SIG-M5 (cell line): ENCODE results near the gene CALHM2.

Source experiments
- DNase-seq: peaks from one replicate; lab custom pipeline; 2025; lab: John Stamatoyannopoulos, UW

The CALHM2 gene

DNA sequence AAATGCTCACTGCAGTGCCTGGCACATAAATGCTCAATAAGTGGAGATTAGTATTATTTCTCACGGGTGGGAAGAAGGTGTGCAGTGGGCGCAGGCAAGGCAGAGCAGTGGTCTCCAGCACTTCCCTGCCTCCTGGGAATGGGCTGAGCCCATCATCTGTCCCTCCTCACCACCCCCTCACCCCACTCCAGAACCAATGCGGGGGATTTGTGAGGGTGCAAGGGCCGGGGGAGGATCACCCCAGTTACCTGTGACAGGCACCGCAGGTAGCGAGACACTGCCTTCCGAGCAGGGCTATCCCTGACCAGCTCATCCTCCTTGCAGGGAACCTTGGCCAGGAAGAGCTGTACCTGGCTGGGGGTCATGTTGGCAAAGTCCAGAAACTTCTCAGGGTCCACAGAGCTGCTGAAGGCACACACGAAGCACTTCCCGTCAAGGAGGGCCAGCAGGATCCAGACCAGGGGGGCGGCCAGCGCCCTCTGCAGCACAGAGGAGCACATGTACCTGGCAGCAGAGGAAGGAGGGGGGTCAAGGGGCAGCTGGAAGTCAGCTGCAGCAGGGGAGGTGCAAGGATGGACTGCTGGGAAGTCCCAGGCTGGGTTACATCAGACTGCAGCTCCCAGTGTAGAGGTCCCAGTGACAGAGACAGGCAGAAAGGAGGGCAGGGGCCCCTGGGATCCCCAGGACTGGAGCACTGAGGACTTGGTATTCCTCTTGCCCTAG is 24.0 kb upstream of the CALHM2 start:
- DNase-seq, result no peak

DNA sequence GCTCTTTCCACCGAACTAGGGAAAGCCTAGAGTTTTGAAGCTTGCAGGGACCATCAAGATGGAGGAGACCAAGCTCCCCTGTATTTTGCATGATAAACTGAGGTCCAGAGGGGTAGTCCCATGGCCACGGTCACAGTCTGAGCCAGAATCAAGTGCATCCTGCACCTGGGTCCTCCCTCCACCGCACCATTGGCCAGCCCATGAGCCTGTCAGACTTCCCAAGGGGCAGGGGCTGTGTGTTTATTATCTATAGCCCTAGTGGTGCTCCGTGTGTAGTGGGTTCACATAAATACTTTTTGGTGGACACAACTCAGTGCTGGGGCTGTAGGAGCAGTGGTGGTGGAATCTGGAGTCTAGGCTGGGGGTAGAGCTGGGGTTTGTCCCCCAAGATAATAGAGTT is 23.3 kb upstream of the CALHM2 start:
- no peak for DNase-seq

DNA sequence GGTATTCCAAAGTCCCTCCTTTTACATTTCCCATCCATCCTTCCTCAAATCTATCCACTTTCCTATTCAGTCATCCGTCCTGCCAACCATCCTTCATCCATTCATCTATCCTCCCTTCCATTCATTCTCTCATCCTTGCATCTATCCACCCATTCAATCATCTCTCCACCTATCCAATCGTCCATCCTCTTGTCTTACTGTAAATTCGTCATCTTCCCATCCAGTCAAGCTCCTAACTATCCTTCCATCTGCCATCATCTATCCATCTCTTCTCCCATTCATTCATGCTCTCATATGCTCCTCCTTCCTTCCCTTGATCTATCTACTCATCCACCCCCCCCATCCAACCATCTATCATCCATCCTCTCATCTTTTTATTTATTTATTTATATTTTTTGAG is 21.9 kb upstream of the CALHM2 start:
- DNase-seq, result no peak

DNA sequence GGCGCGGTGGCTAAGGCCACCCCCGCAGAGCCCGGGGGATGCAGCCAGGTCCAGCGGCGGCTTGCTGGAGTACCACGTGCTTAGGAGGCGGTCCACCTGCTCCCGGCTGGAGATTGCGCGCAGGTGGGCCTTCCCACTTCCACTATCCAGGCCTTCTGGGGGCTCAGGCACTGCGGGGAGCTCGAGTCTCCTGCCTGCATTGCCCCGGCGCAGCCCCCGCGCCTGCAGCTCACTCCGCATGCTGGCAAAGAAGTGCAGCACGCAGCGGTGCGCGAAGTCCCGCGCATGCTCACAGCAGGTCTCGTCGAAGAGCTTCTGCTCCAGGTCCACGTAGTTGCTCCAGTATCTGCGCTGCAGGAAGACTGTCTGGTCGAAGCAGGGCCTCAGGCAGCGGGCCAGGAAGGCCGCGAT is 21.1 kb upstream of the CALHM2 start:
- no peak for DNase-seq

DNA sequence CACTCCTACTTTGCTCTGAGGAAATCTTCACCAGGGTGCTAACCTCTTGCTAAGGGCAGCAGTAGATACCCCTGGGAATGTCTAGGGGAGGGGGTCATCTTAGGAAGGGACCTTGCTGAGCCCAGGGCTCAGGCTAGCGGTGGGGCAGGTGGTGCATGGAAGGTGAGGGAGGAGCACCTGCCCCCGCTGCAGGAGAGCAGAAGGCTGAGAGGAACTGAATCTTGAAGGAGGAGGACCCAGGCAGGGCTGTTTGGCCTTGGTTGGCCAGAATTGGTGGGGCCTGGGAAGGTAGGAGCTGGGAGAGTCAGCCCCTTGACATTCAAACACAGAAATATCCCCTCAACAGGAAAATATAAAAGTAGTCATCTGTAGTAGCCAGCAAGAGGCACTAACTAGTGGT is 19.8 kb upstream of the CALHM2 start:
- no peak for DNase-seq

DNA sequence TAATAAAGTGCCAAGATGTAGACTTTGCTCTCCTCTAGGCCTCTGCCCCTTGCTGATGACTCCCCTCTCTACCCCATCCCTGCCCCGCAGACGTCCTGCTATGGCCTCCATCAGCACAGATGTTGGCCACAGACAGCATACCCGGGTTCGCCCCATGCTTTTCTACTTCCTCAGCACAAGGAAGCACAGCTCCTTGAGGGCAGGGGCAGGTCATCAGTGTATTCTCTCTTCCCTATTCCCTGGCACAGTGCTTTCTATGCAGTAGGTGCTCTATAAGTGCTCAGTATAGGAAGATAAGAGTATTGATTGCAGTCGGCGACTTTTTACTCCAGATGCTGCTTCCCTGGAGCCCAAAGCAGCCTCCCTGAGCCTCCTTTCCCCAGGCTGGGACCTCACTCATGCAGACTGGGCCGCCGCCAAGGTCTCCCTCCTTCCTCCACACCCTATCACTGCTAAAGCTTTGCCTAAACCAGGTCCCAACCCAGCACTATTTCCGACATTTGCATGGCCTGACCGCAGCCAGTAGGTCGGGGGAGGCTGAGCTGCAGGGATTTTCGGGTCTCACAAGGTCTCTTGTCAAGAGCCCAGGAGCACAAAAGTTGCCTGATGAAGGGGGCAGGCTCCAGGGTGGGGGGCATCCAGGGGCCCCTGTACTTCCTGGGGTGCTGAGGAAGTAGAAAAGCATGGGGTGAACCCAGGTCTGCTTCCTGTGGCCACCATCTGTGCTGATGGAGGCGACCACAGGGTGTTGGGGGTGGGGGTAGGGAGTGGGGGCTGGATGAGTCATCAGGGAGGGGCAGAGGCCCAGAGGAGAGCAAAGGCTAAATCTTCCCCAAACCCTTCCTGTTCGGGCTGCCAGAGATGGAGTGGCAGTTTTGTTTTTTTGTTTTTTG is 18.8 kb upstream of the CALHM2 start:
- DNase-seq, result peak; percentile 13

DNA sequence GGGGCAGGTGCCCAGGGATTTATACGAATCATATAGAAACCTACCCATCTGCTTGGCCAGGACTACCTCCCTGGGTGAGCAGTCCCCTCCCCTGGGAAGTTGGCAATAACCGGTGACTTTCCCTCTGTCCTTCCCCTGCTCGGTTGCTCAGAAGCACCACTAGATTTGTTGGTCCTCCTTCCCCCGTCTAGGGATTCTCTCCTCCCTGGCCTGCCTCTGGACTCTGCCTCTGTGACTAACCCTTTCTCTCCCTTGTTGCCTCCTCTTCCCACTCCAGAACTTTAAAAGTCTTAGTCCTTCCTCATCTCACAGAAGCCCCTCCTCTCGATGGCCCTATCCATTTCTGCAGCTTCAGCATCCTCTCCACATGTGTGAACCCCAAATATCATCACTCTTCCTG is 17.0 kb upstream of the CALHM2 start:
- no peak for DNase-seq

DNA sequence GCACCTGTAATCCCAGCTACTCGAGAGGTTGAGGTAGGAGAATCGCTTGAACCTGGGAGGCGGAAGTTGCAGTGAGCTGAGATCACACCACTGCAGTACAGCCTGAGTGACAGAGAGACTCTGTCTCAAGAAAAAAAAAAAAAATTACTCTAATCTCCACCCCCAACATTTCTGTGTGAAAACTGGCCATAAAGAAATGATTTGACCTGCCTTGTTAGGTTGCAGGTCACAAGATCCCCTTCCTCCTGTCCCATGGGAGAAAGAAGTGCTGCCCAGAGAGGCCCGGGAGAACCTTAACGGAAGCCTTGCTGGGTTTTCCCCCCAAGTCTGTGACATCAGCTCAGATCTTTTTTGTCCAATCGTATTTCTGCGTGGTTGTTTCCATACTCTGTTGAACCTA is 15.2 kb upstream of the CALHM2 start:
- DNase-seq, result no peak

DNA sequence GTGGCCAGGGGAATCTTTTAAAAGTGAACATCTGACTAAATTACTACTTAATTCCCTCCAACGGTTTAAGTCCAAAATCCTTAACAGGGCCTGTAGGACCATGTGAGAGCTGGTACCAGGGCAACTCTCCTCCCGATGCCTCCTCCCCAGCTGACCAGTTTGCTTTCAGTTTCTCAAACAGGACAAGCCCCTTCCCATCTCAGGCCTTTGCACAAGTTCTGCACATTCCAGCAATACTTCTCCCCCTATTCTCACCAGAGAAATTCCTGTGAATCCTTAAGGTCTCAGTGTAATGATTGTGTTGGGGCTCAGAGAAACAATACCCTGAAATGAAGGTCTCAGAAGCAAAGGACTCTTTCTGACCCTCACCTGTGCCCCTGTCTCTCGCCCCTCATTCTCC is 14.6 kb upstream of the CALHM2 start:
- DNase-seq, result no peak

DNA sequence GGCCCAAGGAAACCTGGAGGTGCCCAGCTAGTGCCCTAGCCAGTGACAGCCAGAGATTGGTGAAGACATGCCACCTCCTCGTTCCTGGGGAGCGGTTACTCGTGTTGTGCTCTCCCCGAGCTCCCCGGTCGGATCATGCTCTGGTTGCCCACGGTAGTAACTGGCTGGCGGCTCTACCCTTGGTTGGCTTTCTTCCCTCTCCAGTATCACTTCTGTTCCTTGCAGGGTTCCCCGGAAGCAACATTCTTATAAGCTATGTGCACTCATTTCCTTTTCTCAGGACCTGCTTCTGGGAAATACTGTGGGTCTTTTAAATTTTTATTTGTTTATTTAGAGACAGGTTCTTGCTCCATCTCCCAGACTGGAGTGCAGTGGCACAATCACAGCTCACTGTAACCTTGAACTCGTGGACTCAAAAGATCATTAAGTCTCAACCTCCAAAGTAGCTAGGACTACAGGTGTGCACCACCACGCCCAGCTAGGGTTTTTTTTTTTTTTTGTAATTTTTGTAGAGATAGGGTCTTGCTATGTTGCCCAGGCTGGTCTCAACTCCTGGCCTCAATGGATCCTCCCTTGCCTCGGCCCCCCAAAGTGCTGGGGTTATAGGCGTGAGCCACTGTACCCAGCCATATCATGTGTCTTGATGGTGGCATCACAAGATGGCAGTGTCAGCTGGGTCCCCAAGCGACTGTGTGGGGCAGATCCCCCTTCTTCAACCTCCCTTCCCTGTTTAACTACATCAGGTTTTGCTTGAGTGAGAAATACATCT is 13.4 kb upstream of the CALHM2 start:
- DNase-seq, result no peak

DNA sequence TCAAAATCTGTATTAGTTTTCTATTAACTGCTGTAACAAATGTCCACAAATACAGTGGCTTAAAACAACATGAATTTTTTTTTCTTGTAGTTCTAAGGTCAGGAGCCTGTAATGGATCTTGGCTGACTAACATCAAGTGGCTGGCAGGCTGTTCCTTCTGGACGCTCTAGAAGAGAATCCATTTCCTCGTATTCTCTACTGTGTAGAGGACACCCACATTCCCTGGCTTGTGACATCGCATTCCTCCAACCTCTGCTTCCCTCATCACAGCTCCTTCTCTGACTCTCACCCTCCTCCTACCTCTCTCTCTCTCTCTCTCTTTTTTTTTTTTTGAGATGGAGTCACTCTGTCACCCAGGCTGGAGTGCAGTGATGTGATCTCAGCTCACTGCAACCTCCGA is 11.3 kb upstream of the CALHM2 start:
- DNase-seq, result no peak

DNA sequence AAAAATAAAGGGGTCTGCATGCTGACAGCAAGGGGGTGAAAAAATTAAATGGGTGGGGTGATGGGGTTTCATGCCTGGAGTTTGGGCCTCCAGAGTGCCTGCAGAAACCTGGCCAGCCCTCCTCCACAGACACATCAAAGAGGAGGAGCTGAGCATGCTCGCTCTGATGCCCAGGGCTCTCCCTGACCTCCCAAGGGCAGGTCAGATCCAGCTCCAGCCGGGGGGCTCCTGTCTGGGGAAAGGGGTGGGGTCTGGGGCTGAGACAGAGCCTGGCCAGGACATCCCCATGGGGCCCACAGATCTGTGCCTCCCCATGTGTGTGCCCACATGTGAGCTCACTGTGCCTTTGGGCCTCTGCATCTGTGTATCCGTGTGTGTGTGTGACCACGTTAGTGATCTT is 7.4 kb upstream of the CALHM2 start:
- no peak for DNase-seq

DNA sequence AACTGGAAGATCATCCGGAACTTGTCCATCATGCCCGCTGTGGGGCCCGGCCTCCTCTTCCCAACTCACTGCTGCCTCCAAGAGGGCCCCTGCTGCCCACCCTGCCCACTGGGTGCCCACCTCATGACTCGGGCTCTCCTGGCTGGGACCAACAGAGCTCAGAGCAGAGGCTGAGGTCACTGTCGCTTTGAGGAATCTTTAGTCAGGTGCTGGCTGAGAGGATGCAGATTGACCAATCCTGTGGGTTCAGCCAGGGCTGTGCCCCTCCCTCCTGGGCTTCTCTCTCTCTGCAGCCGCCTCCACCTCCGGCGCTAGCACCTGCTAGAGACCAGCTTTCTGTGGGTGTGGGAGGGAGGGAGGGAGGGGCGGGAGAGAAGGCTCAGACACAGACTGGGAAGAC is 6.5 kb upstream of the CALHM2 start, which contains the start of gene CALHM1:
TSS of gene CALHM1 (minus strand) at position 181 of the 400 bp plus-strand sequence. CDS start at position 32, 149 bp downstream.
- DNase-seq, result no peak

DNA sequence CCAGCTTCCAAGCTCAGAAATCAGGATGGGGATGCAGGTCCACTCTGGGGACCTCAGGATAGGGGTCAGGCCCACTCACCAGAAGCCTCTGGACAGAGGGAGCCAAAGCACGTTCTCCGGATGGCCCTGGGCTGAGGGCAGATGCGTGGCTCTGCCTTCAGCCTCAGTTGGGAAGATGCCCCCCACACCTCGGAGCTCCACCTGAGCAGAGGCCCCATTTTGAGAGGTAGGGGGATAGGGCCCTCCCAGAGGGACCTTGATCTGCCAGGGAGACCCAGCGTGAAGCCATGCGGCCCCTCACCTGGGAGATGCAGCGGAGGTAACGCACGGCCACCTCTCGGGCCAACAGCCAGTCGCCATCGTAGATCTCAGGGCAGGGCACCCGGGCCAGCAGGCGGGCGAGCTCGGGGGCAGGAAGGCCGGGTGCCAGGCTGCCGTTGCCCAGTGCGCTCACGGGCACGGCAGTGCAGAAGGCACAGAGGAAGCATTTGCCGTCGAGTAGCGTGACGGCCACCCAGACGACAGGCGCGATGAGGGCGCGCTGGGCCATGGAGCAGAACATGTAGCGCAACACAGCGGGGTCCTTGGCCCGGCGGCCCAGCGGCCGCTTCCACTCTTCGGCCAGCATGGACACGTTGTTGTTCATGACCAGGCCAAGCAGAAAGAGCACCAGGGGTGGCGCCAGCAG is 5.9 kb upstream of the CALHM2 start:
- DNase-seq, result no peak

DNA sequence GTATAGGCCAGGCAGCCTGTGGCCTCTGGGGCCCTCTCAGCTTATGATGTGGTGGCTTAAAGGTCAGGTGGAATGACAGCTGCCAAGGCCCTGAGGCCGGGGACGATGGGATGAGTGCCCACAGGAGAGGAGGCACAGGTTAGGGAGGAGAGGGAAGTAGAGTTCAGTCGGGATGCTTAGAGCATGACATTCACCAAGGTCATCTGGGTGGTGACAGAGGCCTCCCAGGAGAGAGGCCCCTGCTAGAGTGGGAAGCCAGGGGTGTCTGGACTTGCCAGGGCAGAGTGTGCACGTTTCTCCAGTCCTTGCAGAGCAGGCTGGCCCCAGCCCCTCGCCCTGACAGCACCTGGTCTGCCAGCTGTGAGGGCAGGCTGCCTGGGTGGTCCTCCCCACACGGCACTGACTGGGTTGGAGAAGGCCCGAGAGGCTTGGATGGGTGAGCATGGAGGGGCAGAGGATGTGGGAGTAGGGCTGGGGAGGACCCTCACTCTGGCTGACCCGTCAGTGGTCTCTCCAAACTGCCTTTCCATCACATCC is 5.1 kb upstream of the CALHM2 start:
- no peak for DNase-seq

DNA sequence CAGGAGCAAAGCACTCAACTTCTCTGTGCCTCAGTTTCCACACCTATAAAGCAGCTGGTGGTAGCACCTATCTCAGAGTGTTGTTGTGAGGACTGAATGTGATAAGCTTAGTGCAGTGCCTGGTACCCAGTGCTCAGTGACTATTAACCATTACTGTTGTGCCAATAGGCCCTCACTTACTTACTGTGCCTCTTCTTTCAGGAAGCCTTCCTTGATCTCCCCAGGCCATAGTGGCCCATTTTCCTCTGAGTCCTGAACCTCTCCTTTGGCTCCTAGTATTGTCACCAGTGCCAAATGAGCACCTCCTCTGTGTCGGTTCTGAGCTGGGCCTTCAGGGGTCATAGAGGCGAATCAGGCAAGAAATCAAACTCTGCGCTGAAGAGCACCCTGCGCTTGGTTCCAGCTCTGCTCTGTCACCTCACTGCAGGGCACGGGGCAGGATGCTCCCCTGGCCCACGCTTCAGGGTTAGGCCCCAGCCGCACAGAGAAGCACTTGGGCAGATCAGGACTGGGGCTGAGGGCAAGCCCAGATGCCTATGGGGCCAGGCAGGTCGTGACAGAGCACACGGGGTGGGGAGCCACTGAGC is 4.0 kb upstream of the CALHM2 start:
- no peak for DNase-seq

DNA sequence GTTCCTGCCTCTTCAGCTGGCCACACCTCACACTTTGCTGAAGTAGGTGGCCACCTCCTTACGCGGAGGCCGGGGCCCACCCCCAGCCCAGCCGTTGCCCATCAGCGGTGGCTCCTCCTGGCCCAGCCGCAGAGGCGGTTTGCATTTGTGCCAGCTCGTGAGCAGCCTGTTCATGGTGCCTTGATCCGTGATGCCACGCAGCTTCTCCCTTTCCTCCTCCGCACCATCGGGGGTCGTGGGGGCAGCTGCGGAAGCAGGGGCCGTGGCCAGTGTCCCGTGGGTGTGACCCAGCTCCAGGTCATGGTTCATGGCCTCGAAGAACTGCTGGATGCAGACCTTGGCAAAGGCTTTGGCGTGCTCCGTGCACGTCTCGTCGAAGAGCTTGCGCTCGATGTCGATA is 3.1 kb upstream of the CALHM2 start:
- no peak for DNase-seq

DNA sequence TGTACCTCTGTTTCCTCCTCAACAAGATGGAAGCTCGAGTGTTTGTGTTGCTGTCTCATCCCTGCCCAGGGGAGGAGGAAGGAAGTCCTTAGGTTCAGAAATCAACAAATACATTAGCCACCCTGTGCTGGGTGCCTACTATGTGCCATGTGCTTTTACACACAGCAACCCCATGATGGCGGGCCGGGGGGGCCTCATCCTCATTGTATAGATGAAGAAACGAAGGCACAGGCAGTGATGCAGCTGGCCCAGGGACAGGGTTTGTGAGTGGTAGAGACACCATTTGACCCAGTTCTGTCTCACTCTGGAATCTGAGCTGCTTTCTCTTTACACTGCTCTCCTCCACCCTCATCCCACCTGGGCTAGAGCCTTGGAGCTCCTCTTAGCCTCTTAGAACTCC is 1.9 kb upstream of the CALHM2 start:
- DNase-seq, result no peak

DNA sequence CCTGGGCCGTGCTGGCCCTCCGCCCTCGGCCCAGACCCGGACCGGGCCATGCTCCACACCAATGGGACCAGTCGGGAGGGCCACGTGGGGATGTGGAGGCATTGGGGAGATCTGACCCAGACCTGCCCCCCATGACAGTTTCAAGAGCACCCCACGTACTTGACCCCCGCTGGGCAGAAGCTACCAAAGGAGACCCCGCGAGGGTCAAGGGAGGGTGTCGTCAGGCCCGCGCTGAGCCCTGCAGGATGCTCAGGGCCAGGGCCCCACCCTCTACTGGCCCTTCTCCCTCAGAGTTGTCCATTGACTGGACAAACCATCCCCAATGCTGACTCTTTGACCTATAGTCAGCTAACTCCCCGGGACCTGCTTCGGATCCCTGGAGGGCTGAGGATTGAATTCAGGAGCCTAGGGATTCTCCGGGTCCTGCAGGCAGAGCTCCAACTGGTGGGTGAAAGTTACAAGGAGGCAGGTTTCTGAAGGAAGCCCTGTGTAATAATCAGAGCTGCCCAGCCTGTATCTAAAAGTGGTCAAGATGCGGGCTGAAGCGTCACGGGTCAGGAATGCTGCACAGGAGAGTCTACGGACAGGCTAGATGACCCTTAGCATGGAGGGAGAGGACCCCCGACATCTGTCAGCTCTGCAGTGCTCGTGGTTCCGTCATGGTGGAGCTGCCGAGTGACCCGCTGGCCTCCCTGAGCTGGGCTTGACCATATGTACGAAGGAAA is 498 bp upstream of the CALHM2 start:
- no peak for DNase-seq

DNA sequence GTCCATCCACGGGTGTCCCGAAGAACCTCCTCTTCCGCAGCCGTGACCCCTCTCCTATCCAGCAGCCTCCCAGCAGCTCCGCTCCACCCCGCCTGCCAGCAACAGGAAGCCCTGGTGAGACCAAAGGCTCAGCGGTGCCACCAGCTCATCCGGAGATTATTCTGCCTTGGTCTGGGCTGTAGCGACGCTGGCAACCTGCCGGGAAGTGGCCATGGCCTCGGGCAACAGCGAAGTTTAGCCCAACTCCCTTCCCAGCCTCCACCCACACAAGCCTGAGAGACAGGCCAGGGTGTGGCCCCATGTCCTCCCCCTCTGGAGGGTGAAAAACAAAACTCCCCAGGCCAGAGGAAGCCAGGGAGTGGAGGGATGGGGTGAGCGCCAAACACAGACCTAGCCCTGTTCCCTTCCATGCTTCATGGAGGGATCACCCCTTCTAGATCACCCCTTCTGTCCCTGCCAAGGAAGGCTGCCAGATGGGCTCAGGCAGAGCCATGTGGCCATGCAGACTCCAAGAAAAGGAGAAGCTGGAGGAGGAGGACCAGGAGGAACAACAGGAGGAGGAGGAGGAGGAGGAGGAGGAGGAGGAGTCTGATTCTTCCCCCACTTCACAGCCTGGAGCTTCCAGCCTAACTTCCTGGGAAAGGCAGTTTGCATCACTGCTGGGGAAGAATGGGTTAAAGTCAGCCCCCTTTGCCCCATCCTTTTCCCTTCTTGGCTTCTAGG is 918 bp downstream of the CALHM2 start:
- DNase-seq, result no peak
